SJSA1 (cell line): ENCODE measurements around the gene RTN4IP1. TPM values are rescaled to one million over a fixed set of nuclear protein-coding genes. Genes with fewer than 3 reads are reported as not detected.
"Not testable (repeated sequence)": the region's sequence is repeated elsewhere in the genome, so short reads cannot be mapped to it uniquely, and the experiment has no call there.

Source experiments
- DNase-seq, 2 experiments: peaks; one replicate each; pipeline ENCODE4 v3.0.0-alpha.2; 2015 to 2020; ENCODE audit warnings: low spot score in 2 of 2, low read depth in 1 of 2
- H3K27ac ChIP-seq: fragments of 250-450 bp; sonication (Bioruptor Pico); 2 replicates; pipeline ENCODE4 v1.5.1; 2020; ENCODE audit warnings: mild to moderate bottlenecking, moderate library complexity
- H3K27me3 ChIP-seq: fragments of 250-450 bp; sonication (Bioruptor Pico); replicated peaks from 2 replicates; pipeline ENCODE4 v1.5.1; 2020; ENCODE audit warnings: mild to moderate bottlenecking, moderate library complexity
- H3K36me3 ChIP-seq: fragments of 250-450 bp; sonication (Bioruptor Pico); 2 replicates; pipeline ENCODE4 v1.5.1; 2020; ENCODE audit warnings: mild to moderate bottlenecking
- H3K4me1 ChIP-seq: fragments of 250-450 bp; sonication (Bioruptor Pico); replicated peaks from 2 replicates; pipeline ENCODE4 v1.6.1; 2021; ENCODE audit warnings: mild to moderate bottlenecking
- H3K4me3 ChIP-seq: fragments of 250-450 bp; sonication (Bioruptor Pico); 2 replicates; pipeline ENCODE4 v1.5.1; 2020; ENCODE audit warnings: mild to moderate bottlenecking
- H3K9me3 ChIP-seq: fragments of 250-450 bp; sonication (Bioruptor Pico); replicated peaks from 2 replicates; pipeline ENCODE4 v1.5.1; 2020; ENCODE audit warnings: mild to moderate bottlenecking
- total RNA-seq: library from RNA; depleted of rRNA; stranded (reverse); fragments of >200 nt; shearing (Covaris generic); gene quantifications from 2 replicates; pipeline ENCODE4 v1.2.3, GENCODE V29; 2014

The RTN4IP1 gene
- total RNA-seq, 1 experiment from 2014 or later = 12.8 TPM

DNA sequence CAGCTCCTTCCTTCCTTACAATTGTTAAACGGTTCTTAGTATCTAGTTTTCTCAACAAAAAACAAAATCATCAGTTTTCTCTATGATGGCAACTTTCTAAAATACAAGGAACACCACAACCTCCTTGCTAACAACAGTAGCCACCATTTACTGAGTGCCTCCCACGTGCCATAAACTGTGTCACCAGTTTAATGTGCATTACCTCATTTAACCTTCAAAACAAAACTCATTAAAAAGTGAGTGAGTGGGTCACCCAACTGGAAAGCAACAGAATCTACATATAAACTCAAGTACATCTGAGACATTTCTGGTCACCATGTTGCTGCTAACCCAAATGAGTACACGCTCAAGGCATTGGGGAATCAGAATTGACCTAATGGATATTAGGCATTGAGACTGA lies 11.0 kb downstream of the RTN4IP1 start:
- Histone ChIP-seq H3K36me3 (no peaks in the 10 kb centered on the region), H3K4me3 (no peak overlapping the region), H3K27ac (no peak overlapping the region), H3K9me3 (no peaks in the 10 kb centered on the region), H3K27me3 (no peaks in the 10 kb centered on the region), H3K4me1 (no peaks in the 10 kb centered on the region)
- DNase-seq = no peak

DNA sequence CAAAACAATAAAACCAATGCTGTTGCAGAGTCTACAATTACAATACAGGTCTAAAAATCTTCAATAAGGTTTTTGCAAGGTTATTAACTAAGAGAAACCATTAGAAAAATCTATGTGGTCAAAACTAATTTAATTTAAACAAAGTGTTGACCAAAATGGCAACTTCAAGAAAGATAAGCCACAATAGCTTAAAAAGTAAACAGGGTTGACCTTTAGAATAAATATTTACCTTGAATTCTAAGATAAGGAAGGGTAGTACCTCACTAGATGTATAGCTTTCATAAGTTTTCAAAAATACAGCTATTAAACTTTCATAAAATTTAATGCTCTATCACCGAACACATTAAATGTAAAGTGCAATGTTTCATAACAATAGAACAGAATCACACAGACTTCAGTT lies 11.4 kb downstream of the RTN4IP1 start:
- H3K9me3 ChIP-seq = no peaks in the 10 kb centered on the region
- no peaks in the 10 kb centered on the region for H3K36me3 ChIP-seq
- H3K27me3 ChIP-seq = no peaks in the 10 kb centered on the region
- no peaks in the 10 kb centered on the region for H3K4me1 ChIP-seq
- DNase-seq = no peak
- no peak overlapping the region for H3K27ac ChIP-seq
- H3K4me3 ChIP-seq = no peak overlapping the region

DNA sequence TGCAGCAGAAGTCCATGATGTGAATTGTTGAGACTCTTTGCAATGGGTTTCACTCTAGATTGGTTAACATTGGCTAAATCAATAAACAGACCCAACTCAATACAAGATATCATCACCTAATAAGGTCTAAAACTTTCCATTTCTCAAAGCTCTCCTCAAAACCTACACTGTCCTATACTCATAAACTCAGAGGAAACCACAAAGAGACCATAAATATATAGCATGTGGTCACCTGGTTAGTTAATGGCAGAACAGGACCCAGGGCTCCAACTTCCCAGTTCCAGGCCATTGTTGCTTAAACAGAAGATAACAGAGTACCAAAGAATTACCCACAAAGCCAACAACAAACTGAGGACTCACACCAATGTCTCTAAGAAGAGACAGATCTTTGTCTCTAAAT lies 12.0 kb downstream of the RTN4IP1 start:
- H3K27ac ChIP-seq = no peak overlapping the region
- H3K4me3 ChIP-seq = no peak overlapping the region
- no peaks in the 10 kb centered on the region for H3K27me3 ChIP-seq
- H3K36me3 ChIP-seq = no peaks in the 10 kb centered on the region
- H3K4me1 ChIP-seq = no peaks in the 10 kb centered on the region
- H3K9me3 ChIP-seq = no peaks in the 10 kb centered on the region
- DNase-seq = no peak

DNA sequence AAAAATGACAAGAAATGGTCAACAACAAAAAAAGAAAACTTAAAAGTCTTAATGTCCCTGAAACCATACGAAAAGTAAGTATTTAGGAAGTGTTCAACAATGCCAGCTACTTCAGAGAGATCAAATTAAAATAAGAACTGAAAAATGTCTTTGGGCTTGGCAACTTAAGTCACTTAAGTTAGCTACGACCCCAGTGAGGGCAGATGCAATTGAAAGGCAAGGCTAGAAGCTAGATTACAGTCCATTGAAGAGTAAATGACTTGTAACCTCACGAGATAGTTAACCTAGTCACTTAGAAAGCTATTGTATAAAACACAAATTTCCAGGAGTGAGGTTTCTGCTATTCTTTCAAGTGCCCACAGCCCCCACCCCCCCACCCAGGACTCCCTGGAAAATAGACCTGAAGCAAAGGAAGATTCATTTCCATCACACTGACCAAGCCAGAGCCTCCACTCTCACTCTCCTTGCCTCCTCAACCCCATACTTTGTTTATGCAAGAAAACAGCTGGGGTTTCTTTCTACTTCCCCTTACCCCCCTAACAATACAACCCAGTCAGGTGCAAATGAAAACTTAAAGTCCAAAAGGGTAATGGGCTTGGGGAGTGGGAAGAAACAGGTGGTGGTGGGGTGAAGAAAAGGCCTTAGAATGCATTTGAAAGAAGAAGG lies 14.6 kb downstream of the RTN4IP1 start:
- no peaks in the 10 kb centered on the region for H3K36me3 ChIP-seq
- no peak overlapping the region for H3K4me3 ChIP-seq
- H3K27me3 ChIP-seq = no peaks in the 10 kb centered on the region
- no peaks in the 10 kb centered on the region for H3K9me3 ChIP-seq
- H3K27ac ChIP-seq = no peak overlapping the region
- no peak for DNase-seq
- no peaks in the 10 kb centered on the region for H3K4me1 ChIP-seq

DNA sequence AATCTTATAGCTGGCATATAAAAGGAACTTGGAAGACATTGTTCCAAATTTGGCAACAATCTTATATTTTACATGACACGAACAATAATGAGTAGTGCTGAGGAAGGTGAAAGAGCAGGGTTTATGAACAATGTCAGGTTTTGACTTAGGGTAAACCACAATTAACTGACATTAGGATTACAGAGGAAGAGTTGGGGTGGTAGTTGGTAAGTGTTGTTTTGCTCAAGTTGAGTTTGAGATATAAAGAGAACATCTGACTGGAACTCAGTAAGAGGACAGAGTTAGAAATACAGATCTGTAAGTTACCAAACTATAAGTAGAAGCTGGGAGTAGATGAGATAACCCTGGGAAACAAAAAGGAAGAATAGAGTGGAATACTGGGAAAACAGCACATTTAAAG lies 15.1 kb downstream of the RTN4IP1 start:
- H3K4me1 ChIP-seq = no peaks in the 10 kb centered on the region
- no peak overlapping the region for H3K27ac ChIP-seq
- no peak overlapping the region for H3K4me3 ChIP-seq
- no peak for DNase-seq
- no peaks in the 10 kb centered on the region for H3K9me3 ChIP-seq
- H3K36me3 ChIP-seq = no peaks in the 10 kb centered on the region
- no peaks in the 10 kb centered on the region for H3K27me3 ChIP-seq

DNA sequence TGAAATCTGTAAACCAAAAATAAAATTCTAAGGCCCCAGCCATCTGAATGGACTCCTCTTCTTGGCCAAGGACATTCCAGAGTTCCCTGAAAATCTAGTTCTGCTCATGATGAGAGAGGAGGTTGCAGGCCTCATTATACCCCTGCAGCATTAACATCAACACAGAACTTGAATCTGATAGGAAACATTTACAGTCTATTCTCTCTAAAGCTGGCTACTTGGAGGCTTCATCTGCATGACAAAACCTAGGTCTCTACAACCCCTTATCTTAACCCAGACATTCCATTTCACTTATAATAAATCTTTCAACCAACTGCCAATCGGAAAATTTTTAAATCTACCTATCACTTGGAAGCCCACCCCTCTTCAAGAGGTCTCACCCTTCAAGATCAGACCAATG lies 15.7 kb downstream of the RTN4IP1 start:
- no peak for DNase-seq
- Histone ChIP-seq H3K27ac (no peak overlapping the region), H3K36me3 (no peaks in the 10 kb centered on the region), H3K9me3 (no peaks in the 10 kb centered on the region), H3K27me3 (no peaks in the 10 kb centered on the region), H3K4me3 (no peak overlapping the region), H3K4me1 (no peaks in the 10 kb centered on the region)

DNA sequence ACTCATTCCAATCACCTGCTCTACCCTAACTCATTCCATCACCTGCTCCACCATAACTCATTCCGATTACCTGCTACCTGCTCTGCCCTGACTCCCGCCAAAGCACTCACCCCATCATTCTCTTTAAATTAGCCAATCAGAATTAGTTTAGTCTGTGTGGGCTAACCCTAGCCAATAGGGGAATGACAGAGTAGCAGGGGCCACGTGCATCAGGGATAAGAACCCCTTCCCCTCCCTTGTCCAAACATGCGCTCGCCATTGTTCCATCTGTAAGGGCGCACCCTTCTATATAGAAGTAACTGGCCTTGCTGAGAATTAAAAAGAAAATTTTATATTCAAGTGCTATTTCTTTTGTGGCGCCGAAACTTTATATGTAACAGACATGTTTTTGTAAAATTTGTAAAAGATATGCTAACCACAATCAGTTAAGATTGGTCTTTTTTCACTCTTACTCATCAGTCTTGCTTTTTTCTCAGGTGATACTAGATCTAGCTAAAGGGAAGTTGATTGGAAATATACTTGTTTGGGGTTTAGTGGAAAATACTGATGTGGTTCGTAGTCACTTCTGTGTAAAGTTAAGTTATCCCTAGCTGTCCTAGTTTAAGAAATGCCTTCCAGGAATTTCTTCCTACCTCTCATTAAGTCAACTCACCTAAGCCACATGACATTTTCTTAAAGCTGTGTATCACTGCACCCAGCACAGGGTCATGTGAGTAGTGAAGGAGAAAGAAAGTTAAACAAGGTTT lies 16.5 kb downstream of the RTN4IP1 start:
- Histone ChIP-seq H3K4me1 (no peaks in the 10 kb centered on the region), H3K9me3 (no peaks in the 10 kb centered on the region), H3K4me3 (no peak overlapping the region), H3K27me3 (no peaks in the 10 kb centered on the region), H3K27ac (no peak overlapping the region), H3K36me3 (no peaks in the 10 kb centered on the region)
- no peak for DNase-seq

DNA sequence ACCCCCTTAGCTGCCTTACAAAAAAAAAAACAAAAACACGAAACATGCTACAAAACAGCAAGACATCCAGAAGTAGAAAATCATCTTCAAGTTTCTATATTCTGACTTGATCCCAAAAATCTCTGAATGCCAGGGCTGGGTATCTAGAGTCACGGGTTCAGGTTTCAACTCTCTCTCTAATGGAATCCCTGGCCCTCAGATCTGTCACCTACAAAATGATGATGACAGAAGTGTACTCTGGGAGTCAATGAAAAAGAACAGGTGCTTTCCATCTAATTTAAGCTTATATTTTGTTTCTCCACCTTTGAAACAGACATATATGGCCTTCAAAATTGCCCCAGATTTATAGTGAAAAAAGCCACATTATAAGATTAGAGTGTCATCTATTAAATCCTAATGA lies 18.3 kb downstream of the RTN4IP1 start:
- Histone ChIP-seq H3K27me3 (no peaks in the 10 kb centered on the region), H3K4me3 (no peak overlapping the region), H3K27ac (no peak overlapping the region), H3K4me1 (no peaks in the 10 kb centered on the region), H3K9me3 (no peaks in the 10 kb centered on the region), H3K36me3 (no peaks in the 10 kb centered on the region)
- DNase-seq = no peak

DNA sequence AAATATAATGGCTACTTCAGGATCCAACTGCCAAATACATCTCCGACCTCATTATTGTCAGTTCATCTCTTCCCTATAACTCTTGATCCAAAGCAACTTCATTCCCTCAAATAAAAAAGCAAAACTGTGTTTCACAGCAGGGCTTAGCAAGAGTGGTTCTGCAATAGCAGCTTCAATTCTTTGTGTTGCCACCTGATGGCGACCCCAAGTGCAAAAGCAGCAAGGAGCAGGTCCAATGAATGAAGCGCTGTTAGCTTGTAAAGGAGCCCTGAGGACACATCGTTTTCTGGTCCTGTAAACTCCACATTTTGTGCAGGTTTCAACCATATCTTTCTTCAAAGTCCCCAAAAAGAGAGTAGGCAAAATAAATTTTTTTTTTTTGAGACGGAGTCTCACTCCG lies 19.6 kb downstream of the RTN4IP1 start:
- no peaks in the 10 kb centered on the region for H3K9me3 ChIP-seq
- H3K27ac ChIP-seq = no peak overlapping the region
- peak in 1 of 2 experiments; percentile 5 for DNase-seq
- no peak overlapping the region for H3K4me3 ChIP-seq
- H3K36me3 ChIP-seq = no peaks in the 10 kb centered on the region
- no peaks in the 10 kb centered on the region for H3K4me1 ChIP-seq
- no peaks in the 10 kb centered on the region for H3K27me3 ChIP-seq

DNA sequence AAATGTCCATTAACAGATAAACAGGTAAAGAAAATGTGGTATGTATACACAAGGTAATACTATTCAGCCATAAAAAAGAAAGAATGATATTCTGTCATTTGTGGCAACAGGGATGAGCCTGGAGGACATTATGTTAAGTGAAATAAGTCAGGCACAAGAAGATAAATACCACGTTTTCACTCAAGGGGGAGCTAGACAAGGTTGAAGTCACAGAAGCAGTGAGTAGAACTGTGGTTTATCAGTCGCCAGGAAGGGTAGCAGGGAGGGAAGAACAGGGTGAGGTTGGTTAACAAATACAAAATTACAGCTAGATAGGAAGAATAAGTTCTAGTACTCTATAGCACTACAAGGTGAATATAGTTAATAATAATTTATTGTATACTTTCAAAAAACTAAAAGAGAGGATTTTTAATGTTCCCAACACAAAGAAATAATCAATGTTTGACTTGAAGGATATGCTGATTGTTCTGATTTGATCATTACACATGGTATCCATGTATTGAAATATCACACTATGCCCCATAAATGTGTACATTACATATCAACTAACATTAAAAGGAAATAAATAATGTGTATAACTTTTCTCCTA lies 21.1 kb downstream of the RTN4IP1 start:
- Histone ChIP-seq H3K36me3 (no peaks in the 10 kb centered on the region), H3K27me3 (no peaks in the 10 kb centered on the region), H3K4me3 (no peak overlapping the region), H3K9me3 (no peaks in the 10 kb centered on the region), H3K27ac (no peak overlapping the region), H3K4me1 (no peaks in the 10 kb centered on the region)
- peak in 1 of 2 experiments; percentile 30 for DNase-seq

DNA sequence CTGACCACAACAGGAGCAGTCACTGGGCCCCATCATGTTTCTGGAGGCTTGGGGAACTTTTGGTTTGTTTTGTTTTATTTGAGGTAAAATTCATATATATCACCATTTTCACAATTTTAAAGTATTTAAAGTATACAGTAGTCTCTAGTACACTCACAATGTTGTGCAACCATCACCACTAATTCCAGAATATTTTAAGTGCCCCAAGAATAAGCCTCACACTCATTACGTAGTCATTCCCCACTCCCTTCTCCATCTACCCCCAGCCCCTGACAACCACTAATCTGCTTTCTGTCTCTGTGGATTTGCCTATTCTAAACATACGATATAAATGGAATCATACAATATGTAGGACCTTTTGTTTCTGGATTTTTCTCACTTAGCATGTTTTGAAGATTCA lies 29.0 kb downstream of the RTN4IP1 start:
- DNase-seq = no peak
- no peaks in the 10 kb centered on the region for H3K9me3 ChIP-seq

DNA sequence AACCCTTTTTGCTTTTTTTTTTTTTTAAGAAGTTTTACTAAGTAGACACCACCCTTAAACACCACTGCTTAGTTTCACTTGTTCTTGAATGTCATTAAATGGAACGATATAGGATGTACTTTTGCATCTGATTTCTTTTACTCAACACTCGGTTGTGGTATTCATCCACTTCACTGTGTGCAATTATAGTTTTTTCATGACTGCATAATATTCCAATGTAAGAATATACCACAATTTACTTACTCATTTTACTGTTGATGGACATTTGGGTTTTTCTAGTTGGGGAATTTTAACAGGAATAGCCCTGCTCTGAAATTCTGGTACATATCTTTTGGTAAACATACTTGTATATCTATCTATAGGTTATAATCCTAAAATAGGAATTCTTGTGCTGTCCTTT lies 29.9 kb downstream of the RTN4IP1 start:
- Histone ChIP-seq H3K27me3 (no peaks in the 10 kb centered on the region), H3K4me3 (no peak overlapping the region), H3K9me3 (no peaks in the 10 kb centered on the region), H3K36me3 (no peaks in the 10 kb centered on the region), H3K4me1 (no peaks in the 10 kb centered on the region), H3K27ac (no peak overlapping the region)
- DNase-seq = no peak

More for the DNA sequence above, 29.0 kb downstream of the RTN4IP1 start:
- Histone ChIP-seq H3K27ac (no peak overlapping the region), H3K27me3 (no peaks in the 10 kb centered on the region), H3K4me3 (no peak overlapping the region), H3K4me1 (no peaks in the 10 kb centered on the region), H3K36me3 (no peaks in the 10 kb centered on the region)

DNA sequence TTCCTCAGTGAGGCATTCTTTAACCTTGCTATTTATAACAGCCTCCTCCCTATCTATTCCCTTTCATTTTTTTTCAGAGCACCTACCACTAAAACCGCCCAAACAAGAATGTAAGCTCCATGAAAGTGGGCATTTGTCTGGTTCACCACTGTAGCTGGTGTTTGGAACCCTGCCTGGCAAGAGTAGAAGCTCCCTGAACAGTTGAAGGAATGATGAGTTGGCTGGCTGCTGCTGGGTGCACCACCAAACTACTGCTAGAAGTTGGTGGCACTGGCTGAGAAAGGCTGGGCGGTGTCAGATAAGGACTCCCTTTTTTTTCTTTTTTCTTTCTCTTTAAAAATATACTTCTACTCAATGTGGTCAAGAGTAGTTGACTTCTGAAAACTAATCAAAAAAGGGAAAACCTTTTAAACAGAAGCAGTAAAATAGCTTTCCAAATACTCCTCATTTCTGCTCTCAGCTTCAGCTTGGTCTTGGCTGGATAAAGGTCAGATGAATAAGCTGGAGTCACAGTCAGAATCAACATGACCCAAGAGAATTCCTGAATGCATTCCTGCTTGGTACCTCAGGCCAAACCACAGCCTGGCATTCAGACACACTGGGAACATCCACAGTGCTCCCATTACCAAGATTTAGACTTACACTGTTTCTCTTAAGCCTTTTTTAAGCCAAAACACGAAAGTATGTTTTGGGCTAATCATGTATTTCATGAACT lies 38.0 kb downstream of the RTN4IP1 start:
- no peak overlapping the region for H3K4me3 ChIP-seq
- peak in 1 of 2 experiments; percentile 47 for DNase-seq
- peak overlapping the region; percentile 53 for H3K27ac ChIP-seq
- H3K27me3 ChIP-seq = no peaks in the 10 kb centered on the region
- peaks cover 16% of the 10 kb centered on the region for H3K4me1 ChIP-seq
- 0 out of 2 replicates have a peak, but pooled peaks cover 3% of the 10 kb centered on the region for H3K36me3 ChIP-seq
- H3K9me3 ChIP-seq = no peaks in the 10 kb centered on the region

DNA sequence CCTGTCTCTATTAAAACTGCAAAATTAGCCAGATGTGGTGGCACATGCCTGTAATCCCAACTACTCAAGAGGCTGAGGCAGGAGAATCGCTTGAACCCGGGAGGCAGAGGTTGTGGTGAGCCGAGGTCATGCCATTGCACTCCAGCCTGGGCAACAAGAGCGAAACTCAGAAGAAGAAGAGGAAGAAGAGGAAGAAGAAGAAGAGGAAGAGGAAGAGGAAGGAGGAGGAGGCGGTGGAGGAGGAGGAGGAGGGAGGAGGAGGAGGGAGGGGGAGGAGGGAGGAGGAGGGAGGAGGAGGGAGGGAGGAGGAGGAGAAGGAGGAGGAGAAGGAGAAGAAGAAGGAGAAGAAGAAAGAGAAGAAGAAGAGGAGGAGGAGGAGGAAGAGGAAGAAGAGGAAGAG lies 40.4 kb downstream of the RTN4IP1 start:
- not testable (repeated sequence) for H3K27me3 ChIP-seq, H3K27ac ChIP-seq, H3K36me3 ChIP-seq, H3K9me3 ChIP-seq, H3K4me3 ChIP-seq, DNase-seq
- peaks cover 16% of the 10 kb centered on the region for H3K4me1 ChIP-seq
